Daoy (cell line): ENCODE results near the gene LY6G5B. TPM values are rescaled to one million over a fixed set of nuclear protein-coding genes. Genes with fewer than 3 reads are reported as not detected.

Experiments used
- DNase-seq: peaks from one replicate; pipeline ENCODE4 v3.0.0-alpha.2; 2015; ENCODE audit warnings: low read depth
- total RNA-seq: library from RNA; depleted of rRNA; stranded (reverse); fragments of >200 nt; shearing (Covaris generic); gene quantifications from 2 replicates; pipeline ENCODE4 v1.2.3, GENCODE V29; 2014; rRNA removed

Gene LY6G5B
- 0.91 and 6.3 TPM in 2 replicates for total RNA-seq

GRCh38 chr6:31669676-31670075, at the start of gene LY6G5B:
Gene LY6G5B, plus strand, starts transcription at chr6:31669976. Its CDS starts 975 bp downstream, at chr6:31670951.
- no peak for DNase-seq

- no peak for DNase-seq
These were observed 49.0 kb upstream of the LY6G5B start, which contains the start of gene PRRC2A for GRCh38 chr6:31620586-31621319. Gene PRRC2A, plus strand, starts transcription at chr6:31620715. Its CDS starts 2,075 bp downstream, at chr6:31622790.

- no peak for DNase-seq
These were observed 48.3 kb upstream of the LY6G5B start for GRCh38 chr6:31621320-31621939.

GRCh38 chr6:31621991-31622390, 47.8 kb upstream of the LY6G5B start:
- DNase-seq, result no peak

- DNase-seq, result no peak
These were observed 47.1 kb upstream of the LY6G5B start for GRCh38 chr6:31622684-31623091.

GRCh38 chr6:31624070-31624469, 45.7 kb upstream of the LY6G5B start:
- DNase-seq, result no peak

- DNase-seq, result no peak
These were observed 42.8 kb upstream of the LY6G5B start for GRCh38 chr6:31626952-31627351.

GRCh38 chr6:31627690-31628287, 42.0 kb upstream of the LY6G5B start:
- DNase-seq, result no peak

GRCh38 chr6:31629014-31629413, 40.8 kb upstream of the LY6G5B start:
- no peak for DNase-seq

GRCh38 chr6:31630177-31630934, 39.4 kb upstream of the LY6G5B start:
- DNase-seq, result no peak

GRCh38 chr6:31631209-31631608, 38.6 kb upstream of the LY6G5B start:
- DNase-seq, result no peak

GRCh38 chr6:31631681-31632278, 38.0 kb upstream of the LY6G5B start:
- DNase-seq, result no peak

GRCh38 chr6:31632279-31632946, 37.4 kb upstream of the LY6G5B start:
- no peak for DNase-seq

GRCh38 chr6:31633447-31633846, 36.3 kb upstream of the LY6G5B start:
- no peak for DNase-seq

- no peak for DNase-seq
These were observed 35.6 kb upstream of the LY6G5B start for GRCh38 chr6:31634131-31634530.

GRCh38 chr6:31634969-31635575, 34.7 kb upstream of the LY6G5B start:
- DNase-seq, result no peak

- no peak for DNase-seq
These were observed 32.8 kb upstream of the LY6G5B start for GRCh38 chr6:31636698-31637596.

GRCh38 chr6:31639043-31639442, 30.7 kb upstream of the LY6G5B start:
- DNase-seq, result no peak

- DNase-seq, result peak; percentile 71
These were observed 30.3 kb upstream of the LY6G5B start for GRCh38 chr6:31639449-31639861.

- no peak for DNase-seq
These were observed 29.2 kb upstream of the LY6G5B start for GRCh38 chr6:31640612-31641011.
